ENCODE data around the gene SEMA6D. TPM values are rescaled to one million over a fixed set of nuclear protein-coding genes. Genes with fewer than 3 reads are reported as not detected.

The SEMA6D gene
- total RNA-seq, 1 experiment from 2014 or later = 0.91 TPM

DNA sequence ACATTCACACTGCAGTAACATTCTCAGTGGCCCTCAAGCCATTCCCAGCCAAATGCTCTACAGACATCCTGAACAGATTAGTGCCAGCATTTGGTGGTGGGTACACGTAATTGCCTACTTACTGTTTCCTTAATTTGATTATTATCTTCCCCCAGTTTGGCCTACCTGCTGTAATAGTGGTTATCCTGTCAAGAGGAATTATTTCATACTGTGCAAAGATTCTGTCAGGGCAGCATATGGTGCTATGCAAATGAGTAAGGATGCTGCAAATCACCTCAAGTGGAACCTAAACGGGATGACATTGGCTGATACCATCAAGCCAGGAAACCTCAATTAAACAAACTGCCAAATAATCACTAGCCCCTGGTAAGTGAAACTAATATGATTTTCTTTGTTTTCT, 88.7 kb downstream of the SEMA6D start:
- DNase-seq = no peak
- TF ChIP-seq, protein P1, sequence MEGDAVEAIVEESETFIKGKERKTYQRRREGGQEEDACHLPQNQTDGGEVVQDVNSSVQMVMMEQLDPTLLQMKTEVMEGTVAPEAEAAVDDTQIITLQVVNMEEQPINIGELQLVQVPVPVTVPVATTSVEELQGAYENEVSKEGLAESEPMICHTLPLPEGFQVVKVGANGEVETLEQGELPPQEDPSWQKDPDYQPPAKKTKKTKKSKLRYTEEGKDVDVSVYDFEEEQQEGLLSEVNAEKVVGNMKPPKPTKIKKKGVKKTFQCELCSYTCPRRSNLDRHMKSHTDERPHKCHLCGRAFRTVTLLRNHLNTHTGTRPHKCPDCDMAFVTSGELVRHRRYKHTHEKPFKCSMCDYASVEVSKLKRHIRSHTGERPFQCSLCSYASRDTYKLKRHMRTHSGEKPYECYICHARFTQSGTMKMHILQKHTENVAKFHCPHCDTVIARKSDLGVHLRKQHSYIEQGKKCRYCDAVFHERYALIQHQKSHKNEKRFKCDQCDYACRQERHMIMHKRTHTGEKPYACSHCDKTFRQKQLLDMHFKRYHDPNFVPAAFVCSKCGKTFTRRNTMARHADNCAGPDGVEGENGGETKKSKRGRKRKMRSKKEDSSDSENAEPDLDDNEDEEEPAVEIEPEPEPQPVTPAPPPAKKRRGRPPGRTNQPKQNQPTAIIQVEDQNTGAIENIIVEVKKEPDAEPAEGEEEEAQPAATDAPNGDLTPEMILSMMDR (conservative IDR thresholded peaks at IDR 0.05; ENCODE audit: low read depth, low read length) = no peak
- no peak for TF ChIP-seq EZH2 (IDR thresholded peaks at IDR 0.05; ENCODE audit: low read length, unreplicated experiment)
- TF ChIP-seq EZH2phosphoT487 (IDR thresholded peaks at IDR 0.05; ENCODE audit: borderline replicate concordance, low read length) = no peak
- Histone ChIP-seq H3K4me2 (ENCODE audit: low read length) (no peak overlapping the region), H3K27ac (ENCODE audit: low read length) (no peak overlapping the region), H3K9me2 (replicated peaks; ENCODE audit: low read length) (no peaks in the 10 kb centered on the region), H4K20me1 (ENCODE audit: low read length) (no peaks in the 10 kb centered on the region), H3K36me3 (ENCODE audit: low read depth, low read length) (no peaks in the 10 kb centered on the region), H3K27me3 (ENCODE audit: low read length) (no peaks in the 10 kb centered on the region), H3K4me3 (ENCODE audit: low read length) (no peak overlapping the region), H3K4me1 (ENCODE audit: insufficient read depth, low read length) (peaks cover 8% of the 10 kb centered on the region), H3F3A (ENCODE audit: low read length, unreplicated experiment) (no peaks in the 10 kb centered on the region), H2AFZ (ENCODE audit: low read length) (no peak overlapping the region), H3K9me3 (ENCODE audit: low read length) (no peaks in the 10 kb centered on the region), H3K9ac (ENCODE audit: low read length) (no peak overlapping the region), H3K79me2 (ENCODE audit: low read length) (no peaks in the 10 kb centered on the region)
- intact Hi-C loops (cut with micrococcal nuclease) = no loop called here
- ChIA-PET POLR2A (ENCODE audit: unreplicated experiment) (no interaction called here), CTCF (no interaction called here)
- ATAC-seq = no peak
- BruUV-seq (replicated peaks) = no TSS peak

DNA sequence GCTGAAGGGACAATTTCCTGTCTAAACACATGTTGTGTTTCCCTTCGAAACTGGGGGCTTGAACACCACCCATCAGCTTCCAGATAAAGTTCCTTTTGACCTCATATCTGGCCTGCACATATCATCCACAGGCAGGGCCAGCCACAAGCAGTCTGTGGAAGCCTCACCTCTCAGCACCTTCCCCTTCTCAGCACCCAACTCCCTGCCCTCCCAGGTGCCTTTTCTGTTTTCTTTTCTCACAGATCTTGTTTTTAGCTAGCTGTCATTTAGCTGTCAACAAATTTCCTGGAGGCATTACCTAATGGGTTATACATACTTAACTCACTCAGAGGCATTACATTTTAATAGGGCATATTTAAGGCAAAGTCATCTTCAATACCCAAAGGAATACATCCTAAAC, 93.9 kb downstream of the SEMA6D start:
- intact Hi-C loops (cut with micrococcal nuclease) = no loop called here
- Histone ChIP-seq H3K79me2 (ENCODE audit: low read length) (no peaks in the 10 kb centered on the region), H3F3A (ENCODE audit: low read length, unreplicated experiment) (no peaks in the 10 kb centered on the region), H3K9ac (ENCODE audit: low read length) (no peak overlapping the region), H3K27ac (ENCODE audit: low read length) (no peak overlapping the region), H3K9me2 (replicated peaks; ENCODE audit: low read length) (no peaks in the 10 kb centered on the region), H3K4me1 (ENCODE audit: insufficient read depth, low read length) (peaks cover 29% of the 10 kb centered on the region), H2AFZ (ENCODE audit: low read length) (no peak overlapping the region), H3K27me3 (ENCODE audit: low read length) (no peaks in the 10 kb centered on the region), H3K4me2 (ENCODE audit: low read length) (no peak overlapping the region), H4K20me1 (ENCODE audit: low read length) (no peaks in the 10 kb centered on the region), H3K9me3 (ENCODE audit: low read length) (no peaks in the 10 kb centered on the region), H3K4me3 (ENCODE audit: low read length) (no peak overlapping the region), H3K36me3 (ENCODE audit: low read depth, low read length) (no peaks in the 10 kb centered on the region)
- no peak for ATAC-seq
- DNase-seq = no peak
- TF ChIP-seq, protein P1 (conservative IDR thresholded peaks at IDR 0.05; ENCODE audit: low read depth, low read length) = no peak
- POLR2A ChIA-PET (ENCODE audit: unreplicated experiment) = no interaction called here
- BruUV-seq (replicated peaks) = no TSS peak
- CTCF ChIA-PET = no interaction called here

DNA sequence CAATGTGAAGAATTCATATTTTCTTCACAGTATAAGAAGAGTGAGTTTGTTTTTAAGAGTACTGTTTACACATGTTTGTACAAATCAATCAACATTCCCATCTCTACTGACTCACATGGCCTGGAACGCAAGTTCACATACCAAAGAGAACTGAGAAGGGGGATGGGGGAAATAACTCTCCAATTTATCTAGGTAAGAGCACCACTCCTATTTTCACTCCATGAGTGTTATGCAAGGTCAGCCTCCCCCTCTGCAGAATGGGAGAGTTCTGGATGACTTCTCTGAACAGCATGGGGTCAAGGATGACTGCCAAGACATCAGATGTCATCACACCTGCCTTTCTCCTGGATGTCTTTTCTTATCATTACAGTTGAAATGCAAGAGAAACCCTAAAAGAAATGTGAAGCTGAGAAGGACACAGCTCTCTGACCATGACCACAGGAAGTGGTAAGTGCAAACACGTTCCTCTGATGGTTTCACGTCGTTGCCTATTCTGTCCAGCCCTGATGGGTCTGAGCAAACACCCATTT, 95.2 kb downstream of the SEMA6D start:
- ChIA-PET CTCF (no interaction called here), POLR2A (ENCODE audit: unreplicated experiment) (no interaction called here)
- peak overlapping the region; percentile 66; the same call in 1 of the 2 replicates for H2AFZ ChIP-seq (ENCODE audit: low read length)
- no peaks in the 10 kb centered on the region for H3K79me2 ChIP-seq (ENCODE audit: low read length)
- peak overlapping the region; percentile 73 for H3K4me2 ChIP-seq (ENCODE audit: low read length)
- no peaks in the 10 kb centered on the region for H3K9me2 ChIP-seq (replicated peaks; ENCODE audit: low read length)
- no peaks in the 10 kb centered on the region for H3F3A ChIP-seq (ENCODE audit: low read length, unreplicated experiment)
- H3K4me1 ChIP-seq (ENCODE audit: insufficient read depth, low read length) = peaks cover 29% of the 10 kb centered on the region
- H3K27ac ChIP-seq (ENCODE audit: low read length) = peak overlapping the region; percentile 47
- TF ChIP-seq EZH2 (IDR thresholded peaks at IDR 0.05; ENCODE audit: low read length, unreplicated experiment) = no peak
- TF ChIP-seq EZH2phosphoT487 (IDR thresholded peaks at IDR 0.05; ENCODE audit: borderline replicate concordance, low read length) = no peak
- TF ChIP-seq, protein P1 (conservative IDR thresholded peaks at IDR 0.05; ENCODE audit: low read depth, low read length) = no peak
- DNase-seq (peak; percentile 92), ATAC-seq (peak; percentile 96)
- H4K20me1 ChIP-seq (ENCODE audit: low read length) = no peaks in the 10 kb centered on the region
- no peak overlapping the region; the same call in 1 of the 2 replicates for H3K4me3 ChIP-seq (ENCODE audit: low read length)
- no peak overlapping the region for H3K9ac ChIP-seq (ENCODE audit: low read length)
- BruUV-seq (replicated peaks) = no TSS peak
- no peaks in the 10 kb centered on the region for H3K9me3 ChIP-seq (ENCODE audit: low read length)
- intact Hi-C loops (cut with micrococcal nuclease) = loop anchor here (1.0 kb wide), 1 partner anchor 94 kb away; no protein-coding TSS in a partner anchor
- no peaks in the 10 kb centered on the region for H3K27me3 ChIP-seq (ENCODE audit: low read length)
- H3K36me3 ChIP-seq (ENCODE audit: low read depth, low read length) = no peaks in the 10 kb centered on the region
